DMS53 treated with DMSO at 0.1 percent for 48 hours (cell line): Measurements from ENCODE around the gene MOB3B.
"Not testable (repeated sequence)": the region's sequence is repeated elsewhere in the genome, so short reads cannot be mapped to it uniquely, and the experiment has no call there.

Experiments used
- DNase-seq: peaks from one replicate; lab custom pipeline; 2025; ENCODE audit not compliant: unreplicated experiment; lab: John Stamatoyannopoulos, UW

Gene MOB3B

GRCh38 chr9:27451207-27451797 is 78.3 kb downstream of the MOB3B start:
- DNase-seq: no peak

GRCh38 chr9:27450752-27451151 is 78.9 kb downstream of the MOB3B start:
- no peak for DNase-seq

DNA sequence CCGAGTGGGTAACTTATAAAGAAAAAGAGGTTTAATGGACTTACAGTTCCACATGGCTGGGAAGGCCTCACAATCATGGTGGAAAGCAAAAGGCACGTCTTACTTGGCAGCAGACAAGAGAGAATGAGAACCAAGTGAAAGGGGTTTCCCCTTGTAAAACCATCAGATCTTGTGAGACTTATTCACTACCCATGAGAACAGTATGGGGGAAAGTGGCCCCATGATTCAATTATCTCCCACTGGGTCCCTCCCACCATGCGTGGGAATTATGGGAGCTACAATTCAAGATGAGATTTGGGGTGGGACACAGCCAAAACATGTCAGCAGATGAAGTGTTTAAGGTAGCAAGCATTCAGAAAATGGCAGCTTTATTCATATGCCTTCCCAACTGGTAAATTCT is 81.3 kb downstream of the MOB3B start:
- not testable (repeated sequence) for DNase-seq

- no peak for DNase-seq
Measured at GRCh38 chr9:27447031-27447683, 82.5 kb downstream of the MOB3B start.

- DNase-seq: no peak
Measured at GRCh38 chr9:27445688-27446087, 83.9 kb downstream of the MOB3B start.

- DNase-seq: no peak
Measured at GRCh38 chr9:27445057-27445595, 84.5 kb downstream of the MOB3B start.

DNA sequence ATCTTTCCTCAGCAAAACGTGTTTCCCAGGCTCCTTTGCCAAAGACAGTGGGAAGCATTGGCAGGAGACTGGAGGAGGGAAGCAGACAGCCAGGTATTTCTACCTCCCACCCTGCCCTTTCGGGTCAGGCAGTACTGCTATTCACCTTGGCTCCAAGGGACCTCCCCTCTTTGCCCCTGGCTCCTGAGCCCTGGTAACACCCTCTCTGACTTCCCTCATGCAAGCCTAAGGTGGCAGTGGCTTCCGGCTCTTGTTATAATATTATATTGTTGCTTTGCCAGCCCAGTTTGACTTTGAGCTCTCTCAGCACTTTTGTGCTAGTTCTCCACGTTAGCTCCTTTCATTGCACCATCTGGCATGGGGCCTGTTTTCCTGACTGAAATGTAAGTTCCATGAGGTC is 87.2 kb downstream of the MOB3B start:
- DNase-seq: no peak

DNA sequence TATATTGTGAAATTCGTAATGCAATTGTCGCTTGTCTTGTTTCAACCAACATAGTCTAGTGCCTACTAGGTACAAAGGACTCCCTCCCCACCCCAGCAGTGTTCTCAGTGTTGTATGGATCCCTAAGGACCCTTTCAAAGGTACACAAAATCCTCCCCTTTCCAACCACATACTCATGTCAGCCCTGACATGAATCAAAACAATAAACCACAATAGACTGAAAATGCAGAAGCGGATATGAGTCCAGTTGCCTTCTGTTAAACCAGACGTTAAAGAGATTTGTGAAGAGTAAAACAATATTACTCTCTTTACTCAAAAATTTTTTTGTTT is 87.9 kb downstream of the MOB3B start:
- no peak for DNase-seq

DNA sequence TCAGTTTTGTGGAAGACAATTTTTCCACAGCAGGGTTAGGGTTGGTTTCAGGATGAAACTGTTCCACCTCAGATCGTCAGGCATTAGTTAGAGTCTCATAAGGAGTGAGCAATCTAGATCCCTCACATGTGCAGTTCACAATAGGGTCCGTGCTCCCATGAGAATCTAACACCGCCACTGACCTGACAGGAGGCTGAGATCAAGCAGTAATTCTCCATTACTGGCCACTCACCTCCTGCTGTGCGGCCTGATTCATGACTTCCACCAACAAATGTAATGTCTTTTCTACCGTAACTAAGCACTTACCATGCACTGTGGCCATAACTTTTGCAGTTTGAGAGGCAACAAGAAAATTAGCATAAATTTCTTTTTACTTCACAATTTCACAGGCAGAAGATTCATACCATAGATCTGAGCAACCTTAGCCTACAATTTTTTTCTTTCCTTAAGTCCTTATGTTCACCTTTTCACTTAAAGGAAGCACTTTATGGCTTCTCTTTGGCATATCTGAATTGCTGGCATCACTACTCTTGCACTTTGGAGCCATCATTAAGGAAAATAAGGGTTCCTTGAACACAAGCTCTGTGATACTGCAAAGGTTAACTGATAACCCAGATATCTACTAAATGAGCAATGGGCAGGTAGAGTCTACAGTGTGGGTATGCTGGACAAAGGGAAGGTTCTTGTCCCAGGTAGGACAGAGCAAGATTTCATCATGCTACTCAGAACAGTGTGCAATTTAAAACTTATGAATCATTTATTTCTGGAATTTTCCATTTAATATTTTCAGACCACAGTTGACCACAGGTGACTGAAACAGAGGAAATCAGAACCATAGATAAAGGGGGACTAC is 88.5 kb downstream of the MOB3B start:
- no peak for DNase-seq

- no peak for DNase-seq
Measured at GRCh38 chr9:27438522-27438921, 91.1 kb downstream of the MOB3B start.

DNA sequence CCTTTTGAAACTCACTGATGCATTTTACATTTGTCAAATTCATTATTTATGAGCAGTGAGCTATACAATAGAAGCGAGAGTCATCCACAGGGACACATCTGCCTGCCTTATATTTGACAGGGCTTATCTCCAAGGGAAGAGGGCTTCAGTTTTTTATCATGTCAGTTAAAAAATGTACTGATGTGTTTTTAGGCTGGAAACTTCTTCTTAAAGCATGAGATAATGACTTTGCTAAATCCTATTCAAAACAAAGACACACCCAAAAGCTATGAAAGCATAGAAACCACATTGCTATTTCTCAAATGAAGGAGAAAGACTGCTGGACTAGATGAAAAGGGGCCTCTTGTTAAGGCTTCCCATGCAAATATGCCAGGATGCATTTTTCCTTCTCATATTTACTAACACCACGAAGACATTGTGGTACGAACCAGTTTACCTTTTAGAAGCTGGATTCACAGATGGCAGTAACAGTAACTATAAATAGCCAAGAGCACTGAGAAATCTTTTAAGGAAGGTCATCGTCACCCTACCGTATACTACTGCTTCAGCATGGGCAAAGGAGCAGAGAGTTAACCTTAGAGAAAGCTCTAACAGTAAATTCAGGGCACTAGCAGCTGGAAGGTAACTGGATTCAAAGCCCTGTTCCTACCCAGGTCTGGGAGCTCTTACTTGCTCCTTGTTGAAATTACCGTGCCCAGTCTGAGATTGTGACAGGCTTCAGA is 91.8 kb downstream of the MOB3B start:
- DNase-seq: no peak

GRCh38 chr9:27436234-27436633 is 93.4 kb downstream of the MOB3B start:
- DNase-seq: peak; percentile 43

DNA sequence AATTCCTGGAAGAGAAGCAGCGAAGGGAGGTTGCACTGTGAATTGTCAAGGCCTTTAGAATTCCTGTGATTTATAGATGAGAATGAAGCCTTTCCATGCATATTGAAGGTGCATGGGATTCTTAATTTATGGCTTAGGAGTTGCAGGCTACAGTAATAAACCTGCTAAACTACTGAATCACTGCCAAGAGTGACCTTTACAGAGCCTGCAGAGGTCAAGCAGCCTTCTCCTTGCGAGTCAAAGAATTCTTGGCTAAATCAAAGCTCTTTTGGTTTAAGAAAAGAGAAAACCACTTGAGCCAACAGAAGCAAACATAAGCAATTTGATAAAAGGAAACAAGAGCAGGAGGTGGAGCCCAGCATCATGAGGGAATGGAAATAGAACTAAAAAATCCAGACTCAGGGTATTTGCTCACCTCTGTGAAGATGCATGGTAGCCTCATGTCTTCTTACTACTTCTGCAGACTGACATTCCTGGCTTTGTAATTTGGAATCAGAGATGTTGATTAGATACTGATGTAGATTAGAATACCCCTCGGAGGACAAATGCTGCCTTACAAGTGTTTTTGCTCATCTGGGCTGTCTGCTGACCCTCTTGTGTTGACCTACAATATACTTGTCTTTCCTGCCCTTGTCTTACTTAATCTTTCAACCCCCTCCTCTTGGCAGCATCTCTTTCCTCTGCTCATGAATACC is 95.8 kb downstream of the MOB3B start:
- DNase-seq: no peak

DNA sequence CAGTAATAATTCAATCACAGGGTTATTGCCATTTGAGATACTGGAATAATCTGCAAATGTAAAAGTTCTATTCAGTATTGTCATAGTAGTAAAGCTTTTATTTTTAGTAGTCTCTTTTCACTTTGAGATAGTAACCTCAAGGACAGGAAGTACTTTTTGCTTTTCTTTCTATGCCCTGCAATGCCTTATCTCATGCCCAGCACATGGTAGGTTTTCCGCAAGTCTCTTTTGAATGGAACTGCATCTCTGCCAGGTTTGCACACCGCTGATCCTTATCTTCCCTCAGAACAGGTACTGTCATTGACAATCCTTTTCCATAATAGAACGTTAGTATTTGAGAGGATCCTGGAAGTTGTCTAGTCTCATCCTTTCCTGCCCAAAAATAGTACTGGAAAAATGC is 97.3 kb downstream of the MOB3B start:
- no peak for DNase-seq

DNA sequence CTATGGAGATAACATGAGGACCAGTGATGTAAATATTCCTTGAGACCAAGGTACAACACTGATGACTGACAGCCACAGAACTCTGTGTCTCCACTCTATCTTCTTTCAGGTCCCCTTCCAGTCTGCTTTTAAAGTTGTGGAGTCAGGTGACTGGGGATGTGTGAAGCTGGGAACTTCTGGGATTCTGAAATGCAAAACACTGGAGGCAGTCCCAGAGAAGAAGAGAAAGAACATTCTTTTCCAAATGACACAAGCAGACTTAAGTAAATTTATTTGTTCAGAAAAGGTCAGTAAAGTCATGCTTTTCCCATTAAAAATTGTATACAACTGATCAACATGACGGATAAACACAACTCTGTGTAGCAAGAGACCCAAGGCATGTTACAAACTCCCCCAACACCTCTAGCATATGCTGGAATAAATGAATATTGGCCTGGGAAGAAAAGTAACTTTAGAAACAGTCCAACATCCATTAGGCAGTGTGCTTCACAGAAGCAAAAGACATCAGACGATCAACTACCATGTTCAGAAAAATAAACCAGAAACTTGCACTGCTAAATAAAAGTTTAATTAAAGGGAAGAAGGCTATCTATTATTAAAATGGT is 98.0 kb downstream of the MOB3B start:
- DNase-seq: no peak

GRCh38 chr9:27430750-27431535 is 98.7 kb downstream of the MOB3B start:
- no peak for DNase-seq

- no peak for DNase-seq
Measured at GRCh38 chr9:27429917-27430316, 99.7 kb downstream of the MOB3B start.

- DNase-seq: no peak
Measured at GRCh38 chr9:27429436-27429835, 100.2 kb downstream of the MOB3B start.

DNA sequence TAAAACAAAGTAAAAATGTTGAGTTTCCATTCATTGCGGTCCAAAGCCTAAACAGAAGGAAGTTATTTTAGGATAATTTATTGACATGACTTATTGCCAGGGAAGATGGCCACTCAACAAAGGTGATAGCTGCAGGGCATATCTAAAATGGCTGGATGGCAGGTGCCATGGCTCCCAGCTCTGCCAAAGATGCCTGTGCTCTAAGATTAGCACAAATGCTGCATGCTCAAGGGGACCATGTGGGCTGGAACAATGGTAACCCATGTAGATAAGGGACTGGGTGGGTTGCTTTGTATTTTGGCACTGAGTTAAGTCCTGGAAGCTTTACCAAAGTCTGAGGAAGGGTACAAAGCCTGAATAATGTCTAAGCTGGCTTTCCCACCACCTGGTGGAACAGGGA is 101.1 kb downstream of the MOB3B start:
- no peak for DNase-seq

GRCh38 chr9:27427272-27427643 is 102.4 kb downstream of the MOB3B start:
- no peak for DNase-seq
